Osteoblast (primary cell): ENCODE results near the gene CHST6. TPM values are rescaled to one million over a fixed set of nuclear protein-coding genes. Genes with fewer than 3 reads are reported as not detected.
A peak's percentile ranks its signal among the peaks of the same experiment; 100 is the strongest.

Experiments
- DNase-seq: peaks from one replicate; pipeline ENCODE4 v3.0.0; 2011; ENCODE audit warnings: low spot score, mixed read lengths; ENCODE audit not compliant: insufficient read length; ENCODE audit errors: missing footprints
- H2AFZ ChIP-seq: 2 replicates; pipeline ENCODE4 v1.6.0; 2011; ENCODE audit warnings: mild to moderate bottlenecking, low read length
- H3K27ac ChIP-seq: 2 replicates; pipeline ENCODE4 v1.5.1; 2011; ENCODE audit warnings: mild to moderate bottlenecking, low read depth, low read length, moderate library complexity
- H3K27me3 ChIP-seq: 2 replicates; pipeline ENCODE4 v1.6.0; 2012; ENCODE audit warnings: mild to moderate bottlenecking, control low read depth, inconsistent platforms, low read length, moderate library complexity; ENCODE audit not compliant: insufficient read depth
- H3K36me3 ChIP-seq: 2 replicates; pipeline ENCODE4 v1.5.1; 2011; ENCODE audit warnings: mild to moderate bottlenecking, low read length, control low read depth, moderate library complexity; ENCODE audit not compliant: insufficient read depth
- H3K4me1 ChIP-seq: 2 replicates; pipeline ENCODE4 v1.5.1; 2011; ENCODE audit warnings: mild to moderate bottlenecking, low read length, control low read depth, moderate library complexity; ENCODE audit not compliant: insufficient read depth
- H3K4me2 ChIP-seq: 2 replicates; pipeline ENCODE4 v1.6.0; 2011; ENCODE audit warnings: mild to moderate bottlenecking, low read length; ENCODE audit not compliant: insufficient read depth
- H3K4me3 ChIP-seq: fragments of 200-600 bp; sonication (generic); 3 replicates; pipeline ENCODE4 v1.5.1; 2012; ENCODE audit warnings: mild to moderate bottlenecking, low read length, inconsistent platforms; ENCODE audit not compliant: insufficient read depth
- H3K79me2 ChIP-seq: 2 replicates; pipeline ENCODE4 v1.6.0; 2012; ENCODE audit warnings: mild to moderate bottlenecking, low read length, control low read depth, inconsistent platforms; ENCODE audit not compliant: insufficient read depth
- H3K9me3 ChIP-seq: 2 replicates; pipeline ENCODE4 v1.5.1; 2011; ENCODE audit warnings: low read depth, low read length, control low read depth
- H4K20me1 ChIP-seq: 2 replicates; pipeline ENCODE4 v1.6.0; 2012; ENCODE audit warnings: mild to moderate bottlenecking, low read length, control low read depth; ENCODE audit not compliant: insufficient read depth
- CTCF ChIP-seq: IDR thresholded peaks from 2 replicates; pipeline ENCODE4 v1.5.1; 2011; ENCODE audit warnings: mild to moderate bottlenecking, low read depth, low read length, moderate library complexity; ENCODE audit errors: extremely low read depth
- total RNA-seq: library from RNA; depleted of rRNA; stranded (reverse); fragments of >200 nt; gene quantifications from 2 replicates; pipeline ENCODE4 v1.2.3, GENCODE V29; 2012

The CHST6 gene
- total RNA-seq, 1 donor: 1.1 TPM

DNA sequence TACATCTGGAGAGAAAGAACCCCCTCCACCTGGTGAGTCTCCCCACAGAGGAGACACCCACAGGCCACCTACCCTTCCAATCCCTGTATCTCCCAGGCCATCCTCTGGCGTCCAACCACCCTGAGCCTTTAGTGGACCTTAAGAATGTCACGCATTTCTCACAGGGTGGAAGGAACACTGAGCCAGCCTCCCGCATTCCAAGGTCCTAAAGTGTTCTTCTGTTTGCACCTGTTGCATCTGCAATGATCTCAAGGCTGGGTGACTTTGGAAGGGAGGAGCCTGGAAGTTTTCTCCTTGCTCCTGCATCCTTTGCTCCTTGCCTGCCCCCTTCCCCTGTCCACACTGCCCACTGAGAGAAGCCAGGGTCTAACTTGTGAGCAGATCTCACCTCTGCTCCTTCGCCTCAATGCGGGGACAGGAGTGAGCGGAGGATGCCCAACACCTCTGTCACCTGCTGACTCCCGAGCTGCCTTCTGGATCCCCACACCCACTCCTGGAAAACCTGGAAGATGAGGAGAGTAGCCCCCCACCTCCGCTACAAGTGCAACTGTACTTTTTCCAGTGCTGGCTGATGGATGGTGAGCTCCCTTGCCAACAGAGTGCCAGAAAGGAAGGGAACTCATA lies 37.0 kb upstream of the CHST6 start:
- no peak overlapping the region for H3K27ac ChIP-seq
- no peaks in the 10 kb centered on the region for H4K20me1 ChIP-seq
- H3K4me1 ChIP-seq: no peaks in the 10 kb centered on the region
- no peaks in the 10 kb centered on the region for H3K36me3 ChIP-seq
- H3K9me3 ChIP-seq: no peaks in the 10 kb centered on the region
- H3K4me2 ChIP-seq: no peak overlapping the region
- H3K79me2 ChIP-seq: no peaks in the 10 kb centered on the region
- H3K4me3 ChIP-seq: no peak overlapping the region
- TF ChIP-seq CTCF: no peak
- H3K27me3 ChIP-seq: peaks cover 11% of the 10 kb centered on the region
- no peak overlapping the region for H2AFZ ChIP-seq
- peak; percentile 30 for DNase-seq

- Histone ChIP-seq H3K4me1 (no peaks in the 10 kb centered on the region), H3K79me2 (no peaks in the 10 kb centered on the region)
Measured at GRCh38 chr16:75529959-75530358, 34.7 kb upstream of the CHST6 start.

GRCh38 chr16:75529056-75529905 lies 34.0 kb upstream of the CHST6 start:
- Histone ChIP-seq H3K27me3 (no peaks in the 10 kb centered on the region), H3K4me1 (no peaks in the 10 kb centered on the region), H3K79me2 (no peaks in the 10 kb centered on the region), H3K4me3 (no peak overlapping the region), H4K20me1 (no peaks in the 10 kb centered on the region), H3K4me2 (no peak overlapping the region), H3K9me3 (no peaks in the 10 kb centered on the region), H2AFZ (no peak overlapping the region), H3K27ac (no peak overlapping the region), H3K36me3 (no peaks in the 10 kb centered on the region)
- TF ChIP-seq CTCF: no peak
- no peak for DNase-seq

More at GRCh38 chr16:75529959-75530358, 34.7 kb upstream of the CHST6 start:
- Histone ChIP-seq H3K4me3 (no peak overlapping the region), H3K9me3 (no peaks in the 10 kb centered on the region), H4K20me1 (no peaks in the 10 kb centered on the region), H3K4me2 (no peak overlapping the region), H3K27ac (no peak overlapping the region), H2AFZ (no peak overlapping the region), H3K27me3 (peaks cover 5% of the 10 kb centered on the region), H3K36me3 (no peaks in the 10 kb centered on the region)
- peak; percentile 47 for DNase-seq
- no peak for TF ChIP-seq CTCF

- TF ChIP-seq CTCF: no peak
- DNase-seq: no peak
- Histone ChIP-seq H4K20me1 (no peaks in the 10 kb centered on the region), H3K9me3 (no peaks in the 10 kb centered on the region), H3K4me3 (no peak overlapping the region), H2AFZ (no peak overlapping the region), H3K79me2 (no peaks in the 10 kb centered on the region), H3K27me3 (no peaks in the 10 kb centered on the region), H3K27ac (no peak overlapping the region), H3K4me2 (no peak overlapping the region), H3K4me1 (no peaks in the 10 kb centered on the region), H3K36me3 (no peaks in the 10 kb centered on the region)
Measured at GRCh38 chr16:75527825-75528299, 32.6 kb upstream of the CHST6 start.
